ENCODE data around the gene GRK5.

Gene GRK5

GRCh38 chr10:119302172-119302571 is 94.8 kb downstream of the GRK5 start:
- peak overlapping the region; percentile 75 for H3K27ac ChIP-seq (ENCODE audit: low read length)

DNA sequence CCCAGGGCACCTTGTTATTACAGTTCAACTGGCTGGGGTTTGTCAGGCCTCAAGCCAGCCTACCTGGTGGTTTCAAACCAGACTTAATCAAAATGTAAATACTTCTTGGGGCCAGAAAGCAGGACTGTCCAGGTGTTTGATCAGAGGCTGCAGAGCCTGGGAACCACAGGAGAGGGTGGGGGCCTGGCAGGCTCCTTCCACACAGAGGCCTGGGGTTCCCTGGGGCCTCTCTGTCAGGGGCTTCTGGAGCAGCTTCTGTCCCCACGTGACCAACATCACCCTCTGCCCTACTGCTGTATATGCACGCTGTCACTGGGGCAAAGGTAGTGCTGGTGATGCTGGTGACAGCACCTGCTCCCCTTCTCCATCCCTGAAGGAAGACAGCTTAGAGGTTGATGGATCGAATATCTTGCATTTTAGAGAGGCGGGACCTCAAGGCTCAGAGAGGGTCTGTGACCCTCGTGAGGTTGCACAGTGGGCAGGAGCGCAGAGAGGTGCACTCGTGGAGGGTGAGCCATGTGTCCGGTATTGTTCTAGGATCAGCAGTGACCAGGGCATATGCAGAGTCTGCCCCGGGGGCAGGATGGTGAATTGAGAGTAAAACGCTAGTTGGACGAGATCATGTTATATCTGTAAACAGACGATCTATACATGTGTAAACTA is 95.4 kb downstream of the GRK5 start:
- Histone ChIP-seq H3K9me3 (ENCODE audit: insufficient read depth, low read length, severe bottlenecking) (no peaks in the 10 kb centered on the region), H3K79me2 (ENCODE audit: insufficient read depth, low read length) (peaks cover 20% of the 10 kb centered on the region), H3K27ac (ENCODE audit: low read length) (peak overlapping the region; percentile 75), H4K20me1 (ENCODE audit: insufficient read depth, low read length) (peaks cover 33% of the 10 kb centered on the region), H2AFZ (ENCODE audit: low read depth, low read length) (no peak overlapping the region), H3K4me1 (ENCODE audit: insufficient read depth, low read length) (peaks cover 68% of the 10 kb centered on the region), H3K27me3 (ENCODE audit: insufficient read depth, low read length, poor library complexity) (no peaks in the 10 kb centered on the region), H3K36me3 (ENCODE audit: insufficient read depth, low read length) (no peaks in the 10 kb centered on the region), H3K4me3 (ENCODE audit: low read depth in 1 of 2, low read length in 2 of 2) (no peak overlapping the region), H3K9ac (ENCODE audit: low read depth, low read length) (peak overlapping the region; percentile 15; the same call in 1 of the 2 replicates), H3K4me2 (ENCODE audit: insufficient read depth, low read length) (no peak overlapping the region)
- ATAC-seq (ENCODE audit: insufficient read depth, low read depth) (no peak), DNase-seq (no peak)
- no peak for TF ChIP-seq EZH2 (IDR thresholded peaks at IDR 0.05; ENCODE audit: borderline replicate concordance, low read depth, low read length, severe bottlenecking)
- TF ChIP-seq, protein P1, sequence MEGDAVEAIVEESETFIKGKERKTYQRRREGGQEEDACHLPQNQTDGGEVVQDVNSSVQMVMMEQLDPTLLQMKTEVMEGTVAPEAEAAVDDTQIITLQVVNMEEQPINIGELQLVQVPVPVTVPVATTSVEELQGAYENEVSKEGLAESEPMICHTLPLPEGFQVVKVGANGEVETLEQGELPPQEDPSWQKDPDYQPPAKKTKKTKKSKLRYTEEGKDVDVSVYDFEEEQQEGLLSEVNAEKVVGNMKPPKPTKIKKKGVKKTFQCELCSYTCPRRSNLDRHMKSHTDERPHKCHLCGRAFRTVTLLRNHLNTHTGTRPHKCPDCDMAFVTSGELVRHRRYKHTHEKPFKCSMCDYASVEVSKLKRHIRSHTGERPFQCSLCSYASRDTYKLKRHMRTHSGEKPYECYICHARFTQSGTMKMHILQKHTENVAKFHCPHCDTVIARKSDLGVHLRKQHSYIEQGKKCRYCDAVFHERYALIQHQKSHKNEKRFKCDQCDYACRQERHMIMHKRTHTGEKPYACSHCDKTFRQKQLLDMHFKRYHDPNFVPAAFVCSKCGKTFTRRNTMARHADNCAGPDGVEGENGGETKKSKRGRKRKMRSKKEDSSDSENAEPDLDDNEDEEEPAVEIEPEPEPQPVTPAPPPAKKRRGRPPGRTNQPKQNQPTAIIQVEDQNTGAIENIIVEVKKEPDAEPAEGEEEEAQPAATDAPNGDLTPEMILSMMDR (IDR thresholded peaks at IDR 0.05; ENCODE audit: borderline replicate concordance, extremely low read depth, low read length, poor library complexity, severe bottlenecking) = no peak

More at GRCh38 chr10:119302172-119302571, 94.8 kb downstream of the GRK5 start:
- ATAC-seq (ENCODE audit: insufficient read depth, low read depth) (no peak), DNase-seq (no peak)
- Histone ChIP-seq H3K27me3 (ENCODE audit: insufficient read depth, low read length, poor library complexity) (no peaks in the 10 kb centered on the region), H3K9ac (ENCODE audit: low read depth, low read length) (peak overlapping the region; percentile 15; the same call in 1 of the 2 replicates), H3K79me2 (ENCODE audit: insufficient read depth, low read length) (peaks cover 14% of the 10 kb centered on the region), H3K9me3 (ENCODE audit: insufficient read depth, low read length, severe bottlenecking) (no peaks in the 10 kb centered on the region), H4K20me1 (ENCODE audit: insufficient read depth, low read length) (peaks cover 27% of the 10 kb centered on the region), H2AFZ (ENCODE audit: low read depth, low read length) (no peak overlapping the region), H3K4me3 (ENCODE audit: low read depth in 1 of 2, low read length in 2 of 2) (no peak overlapping the region), H3K36me3 (ENCODE audit: insufficient read depth, low read length) (no peaks in the 10 kb centered on the region), H3K4me2 (ENCODE audit: insufficient read depth, low read length) (peak overlapping the region; percentile 47; the same call in 1 of the 2 replicates), H3K4me1 (ENCODE audit: insufficient read depth, low read length) (peaks cover 63% of the 10 kb centered on the region)
- TF ChIP-seq, protein P1 (IDR thresholded peaks at IDR 0.05; ENCODE audit: borderline replicate concordance, extremely low read depth, low read length, poor library complexity, severe bottlenecking) = no peak
- no peak for TF ChIP-seq EZH2 (IDR thresholded peaks at IDR 0.05; ENCODE audit: borderline replicate concordance, low read depth, low read length, severe bottlenecking)

- Histone ChIP-seq H3K4me3 (ENCODE audit: low read depth in 1 of 2, low read length in 2 of 2) (no peak overlapping the region), H3K4me2 (ENCODE audit: insufficient read depth, low read length) (no peak overlapping the region), H3K9ac (ENCODE audit: low read depth, low read length) (no peak overlapping the region), H4K20me1 (ENCODE audit: insufficient read depth, low read length) (peaks cover 44% of the 10 kb centered on the region), H2AFZ (ENCODE audit: low read depth, low read length) (no peak overlapping the region), H3K27ac (ENCODE audit: low read length) (no peak overlapping the region), H3K79me2 (ENCODE audit: insufficient read depth, low read length) (peaks cover 28% of the 10 kb centered on the region), H3K27me3 (ENCODE audit: insufficient read depth, low read length, poor library complexity) (no peaks in the 10 kb centered on the region), H3K4me1 (ENCODE audit: insufficient read depth, low read length) (peaks cover 69% of the 10 kb centered on the region), H3K9me3 (ENCODE audit: insufficient read depth, low read length, severe bottlenecking) (no peaks in the 10 kb centered on the region), H3K36me3 (ENCODE audit: insufficient read depth, low read length) (no peaks in the 10 kb centered on the region)
- ATAC-seq (ENCODE audit: insufficient read depth, low read depth) (no peak), DNase-seq (no peak)
- TF ChIP-seq, protein P1 (IDR thresholded peaks at IDR 0.05; ENCODE audit: borderline replicate concordance, extremely low read depth, low read length, poor library complexity, severe bottlenecking) = no peak
- no peak for TF ChIP-seq EZH2 (IDR thresholded peaks at IDR 0.05; ENCODE audit: borderline replicate concordance, low read depth, low read length, severe bottlenecking)
Observed at GRCh38 chr10:119303886-119304285, 96.5 kb downstream of the GRK5 start.
